DMS153 treated with DMSO at 0.1 percent for 48 hours (cell line): ENCODE measurements around the gene CEBPA.

Experiments used
- DNase-seq: peaks from one replicate; lab custom pipeline; 2025; ENCODE audit not compliant: unreplicated experiment; lab: John Stamatoyannopoulos, UW

Gene CEBPA

GRCh38 chr19:33289261-33289660, 13.1 kb downstream of the CEBPA start:
- DNase-seq = no peak

DNA sequence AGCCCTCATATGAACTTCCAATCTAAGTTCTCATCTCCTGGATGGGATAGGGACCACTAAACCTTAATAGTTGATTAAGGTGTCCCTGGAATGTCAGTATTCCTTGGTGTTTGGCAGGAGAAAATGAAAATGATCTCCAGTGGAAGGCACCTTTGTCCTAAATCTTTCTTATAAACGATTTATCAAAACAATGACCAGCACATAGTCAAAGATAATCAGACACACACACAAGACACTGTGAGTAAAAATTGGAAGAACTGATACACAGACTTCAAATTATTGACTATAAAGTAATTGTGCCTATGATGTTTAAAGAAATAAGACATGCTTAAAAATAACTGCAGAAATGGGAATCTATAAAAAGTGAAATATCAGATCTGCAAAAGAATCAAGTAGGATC, 13.7 kb downstream of the CEBPA start:
- DNase-seq = no peak

- no peak for DNase-seq
These were observed 14.4 kb downstream of the CEBPA start for GRCh38 chr19:33287927-33288326.

GRCh38 chr19:33287438-33287837, 14.9 kb downstream of the CEBPA start:
- DNase-seq = no peak

DNA sequence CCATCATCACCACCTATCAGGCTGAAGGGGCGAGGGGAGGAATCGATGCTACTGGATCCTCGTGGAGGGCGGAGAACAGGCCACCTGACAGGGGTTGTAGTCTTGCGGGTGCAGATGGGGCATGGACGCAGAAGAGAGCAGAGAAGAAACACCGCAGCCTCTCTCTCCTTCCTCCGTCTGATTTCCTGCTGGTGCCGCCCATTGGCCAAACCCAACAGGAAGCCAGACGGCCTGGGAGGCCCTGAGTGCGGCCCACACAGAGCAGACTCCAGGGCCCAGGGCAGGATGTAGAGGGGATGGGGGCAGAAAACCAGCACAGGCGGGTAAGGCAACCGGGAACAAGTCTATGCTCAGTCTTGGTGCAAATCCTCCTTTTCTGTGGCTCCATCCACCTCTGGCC, 15.4 kb downstream of the CEBPA start:
- DNase-seq = no peak

- DNase-seq = no peak
These were observed 16.9 kb downstream of the CEBPA start for GRCh38 chr19:33285441-33285927.

DNA sequence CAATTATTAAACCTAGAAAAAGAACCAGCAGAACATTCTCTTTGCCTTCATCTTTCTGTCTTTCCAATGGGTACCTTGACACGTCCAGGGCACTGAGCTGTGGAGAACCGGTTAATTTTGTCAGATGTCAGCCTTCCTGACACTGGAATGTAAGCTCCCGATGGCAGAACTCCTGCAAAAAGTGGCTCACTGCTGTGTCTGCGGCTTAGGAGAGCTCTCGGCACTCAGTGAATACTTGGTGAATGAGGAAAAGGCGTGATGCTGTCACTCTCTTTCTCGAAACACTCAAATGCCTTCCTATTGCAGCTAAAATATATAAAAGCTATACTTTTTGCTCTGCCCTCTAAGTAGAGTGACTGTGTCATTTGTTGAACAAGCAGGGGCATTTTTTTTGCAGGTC, 17.6 kb downstream of the CEBPA start:
- no peak for DNase-seq

DNA sequence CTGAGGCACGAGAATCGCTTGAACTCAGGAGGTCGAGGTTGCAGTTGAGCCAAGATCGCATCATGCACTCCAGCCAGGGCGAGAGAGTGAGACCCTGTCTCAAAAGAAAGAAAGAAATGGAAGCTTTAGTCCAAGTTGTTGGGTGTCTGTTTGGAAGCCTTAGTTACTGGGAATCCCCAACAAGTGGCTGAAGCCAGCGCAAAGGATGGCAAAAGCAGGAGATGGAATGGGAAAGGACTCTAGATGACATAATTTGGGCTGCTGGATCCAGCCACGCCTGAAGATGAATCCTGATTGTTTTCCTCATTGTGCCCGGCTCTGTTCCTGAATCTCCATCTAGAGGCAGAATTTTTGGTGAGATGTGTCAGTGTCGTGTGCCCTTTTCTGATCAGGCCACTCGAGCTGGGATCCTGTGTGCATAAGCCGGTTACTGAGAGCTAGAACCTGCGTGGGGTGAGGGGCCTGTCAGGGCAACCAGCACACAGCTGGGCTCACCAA, 18.1 kb downstream of the CEBPA start:
- no peak for DNase-seq

DNA sequence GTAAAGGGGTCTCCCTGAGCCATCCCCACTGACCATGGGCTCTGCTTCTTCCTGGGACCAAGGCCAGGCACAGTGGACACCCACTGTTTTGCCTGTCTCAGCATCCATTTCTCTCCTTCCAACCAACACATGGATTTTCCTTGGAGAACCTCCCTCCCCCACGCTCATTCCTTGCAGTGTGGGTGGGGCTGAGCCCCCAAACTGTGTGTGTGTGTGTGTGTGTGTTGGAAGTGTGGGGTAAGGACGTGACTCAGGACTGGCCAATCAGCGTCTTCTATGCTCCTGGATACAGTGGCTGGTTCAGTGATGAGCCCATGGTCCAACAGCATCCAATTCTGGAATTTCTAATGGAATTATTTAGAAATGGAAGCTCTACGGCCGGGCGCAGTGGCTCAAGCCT, 18.7 kb downstream of the CEBPA start:
- no peak for DNase-seq

GRCh38 chr19:33282036-33282671, 20.2 kb downstream of the CEBPA start:
- DNase-seq = no peak

- DNase-seq = no peak
These were observed 20.9 kb downstream of the CEBPA start for GRCh38 chr19:33281296-33281926.

- DNase-seq = no peak
These were observed 21.9 kb downstream of the CEBPA start for GRCh38 chr19:33280351-33280921.

GRCh38 chr19:33279430-33280350, 22.6 kb downstream of the CEBPA start:
- no peak for DNase-seq

DNA sequence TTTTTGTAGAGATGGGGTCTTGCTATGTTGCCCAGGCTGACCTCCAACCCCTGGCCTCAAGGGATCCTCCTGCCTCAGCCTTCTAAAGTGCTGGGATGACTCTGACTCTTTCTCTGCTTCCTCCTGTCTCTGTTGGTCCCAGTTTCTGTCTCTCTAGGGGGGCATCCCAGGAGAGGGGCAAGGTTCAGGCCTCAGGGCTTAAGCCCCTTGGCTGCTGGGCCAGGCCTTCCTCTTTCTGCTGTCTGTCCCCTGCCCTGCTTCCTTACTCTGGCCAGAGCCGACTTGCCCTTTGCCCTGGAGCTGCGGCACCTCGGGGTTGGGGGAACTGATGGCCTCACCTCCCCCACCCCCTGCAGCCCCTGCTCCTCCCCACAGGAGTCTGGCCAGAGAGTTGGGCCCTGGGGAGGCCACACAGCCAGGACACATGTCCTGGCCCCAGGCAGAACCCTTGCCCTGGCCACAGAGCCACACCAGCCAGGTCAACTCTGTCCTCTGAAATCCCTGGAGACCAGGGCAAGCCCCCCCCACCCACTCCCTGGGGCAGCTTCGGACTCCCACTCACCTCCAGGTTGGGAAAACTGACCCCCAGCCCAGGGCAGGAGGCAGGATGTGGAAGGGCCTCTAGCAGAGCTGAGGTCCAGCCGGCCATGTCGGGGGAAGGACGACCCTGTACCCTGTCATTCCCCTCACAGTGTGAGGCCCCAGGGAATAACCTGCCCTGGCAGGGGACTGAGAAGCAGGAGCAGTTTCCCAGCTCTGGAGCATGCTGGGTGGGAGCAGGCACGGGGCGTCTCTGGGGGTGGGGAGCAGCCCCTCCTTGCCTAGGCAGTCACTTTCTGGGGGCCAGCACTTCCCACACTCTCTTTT, 23.7 kb downstream of the CEBPA start:
- DNase-seq = no peak

- no peak for DNase-seq
These were observed 24.3 kb downstream of the CEBPA start for GRCh38 chr19:33278023-33278402.

DNA sequence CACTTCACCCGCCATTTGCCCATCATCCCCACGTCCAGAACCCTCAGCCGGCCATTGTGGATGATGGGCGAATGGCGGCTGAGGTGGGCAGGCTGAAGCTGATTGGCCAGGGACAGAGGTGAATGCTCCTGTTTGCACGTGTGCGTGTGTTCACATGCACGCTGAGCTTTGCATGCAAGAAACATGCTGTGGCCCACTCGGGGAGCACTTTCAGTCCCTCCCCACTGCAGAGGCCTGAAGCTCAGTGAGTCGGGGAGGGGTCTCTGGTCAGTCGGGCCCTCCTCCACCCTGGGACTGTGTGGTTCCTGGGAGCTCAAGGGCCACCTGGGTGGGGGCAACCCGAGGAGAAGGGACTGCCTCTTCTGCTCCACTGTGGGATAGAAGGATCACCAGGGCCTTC, 24.9 kb downstream of the CEBPA start:
- DNase-seq = no peak

DNA sequence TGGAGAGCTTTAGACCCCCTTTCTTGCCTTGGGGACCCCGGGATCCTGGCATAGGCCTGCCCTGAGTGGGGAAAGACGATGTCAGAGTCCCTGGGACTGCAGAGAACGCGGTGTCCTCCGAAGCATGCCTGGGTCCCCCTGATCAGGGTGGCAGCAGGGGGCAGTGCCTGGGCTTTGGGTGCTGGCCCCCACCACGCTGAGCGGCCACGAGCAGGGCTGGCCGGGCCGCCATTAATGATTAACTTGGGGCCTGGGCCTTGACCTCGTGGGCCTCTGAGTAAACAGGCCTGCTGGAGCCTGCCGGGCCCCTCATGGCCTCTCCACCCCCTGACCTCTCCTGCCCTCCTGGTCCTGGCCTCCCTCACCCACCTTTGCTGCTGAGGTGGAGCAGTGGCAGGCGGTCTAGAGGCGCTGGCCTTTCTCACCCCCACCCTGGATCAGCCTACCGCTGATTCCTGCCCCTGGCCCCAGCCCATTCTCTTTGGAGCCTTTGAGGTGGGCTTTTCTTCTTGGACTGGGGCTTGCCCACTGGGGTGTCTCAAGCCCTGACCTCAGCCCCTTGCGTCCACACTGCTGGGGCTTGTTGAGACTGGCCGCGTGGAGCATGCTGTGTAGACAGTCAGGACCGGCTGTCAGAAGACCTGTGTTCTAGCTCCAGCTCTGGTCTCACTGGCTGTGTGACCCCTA, 26.3 kb downstream of the CEBPA start:
- DNase-seq = no peak

DNA sequence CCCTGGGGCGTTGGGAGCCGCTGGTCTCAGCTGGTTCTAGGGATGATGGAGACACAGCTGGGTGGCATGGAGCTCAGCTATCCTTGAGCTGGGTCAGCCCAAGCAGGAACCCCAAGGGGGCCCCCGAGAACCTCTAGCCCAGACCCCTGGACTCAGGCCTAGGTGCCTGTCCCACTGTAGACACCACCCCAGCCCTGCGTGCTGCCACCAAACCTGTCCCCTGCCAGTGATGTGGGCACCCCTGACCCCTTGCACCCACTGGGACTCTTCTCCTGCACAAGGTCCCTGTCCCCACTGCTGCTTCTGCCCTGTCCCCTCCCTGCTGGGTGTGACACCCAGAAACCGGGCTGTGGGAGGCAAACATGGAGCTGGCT, 26.8 kb downstream of the CEBPA start:
- no peak for DNase-seq

DNA sequence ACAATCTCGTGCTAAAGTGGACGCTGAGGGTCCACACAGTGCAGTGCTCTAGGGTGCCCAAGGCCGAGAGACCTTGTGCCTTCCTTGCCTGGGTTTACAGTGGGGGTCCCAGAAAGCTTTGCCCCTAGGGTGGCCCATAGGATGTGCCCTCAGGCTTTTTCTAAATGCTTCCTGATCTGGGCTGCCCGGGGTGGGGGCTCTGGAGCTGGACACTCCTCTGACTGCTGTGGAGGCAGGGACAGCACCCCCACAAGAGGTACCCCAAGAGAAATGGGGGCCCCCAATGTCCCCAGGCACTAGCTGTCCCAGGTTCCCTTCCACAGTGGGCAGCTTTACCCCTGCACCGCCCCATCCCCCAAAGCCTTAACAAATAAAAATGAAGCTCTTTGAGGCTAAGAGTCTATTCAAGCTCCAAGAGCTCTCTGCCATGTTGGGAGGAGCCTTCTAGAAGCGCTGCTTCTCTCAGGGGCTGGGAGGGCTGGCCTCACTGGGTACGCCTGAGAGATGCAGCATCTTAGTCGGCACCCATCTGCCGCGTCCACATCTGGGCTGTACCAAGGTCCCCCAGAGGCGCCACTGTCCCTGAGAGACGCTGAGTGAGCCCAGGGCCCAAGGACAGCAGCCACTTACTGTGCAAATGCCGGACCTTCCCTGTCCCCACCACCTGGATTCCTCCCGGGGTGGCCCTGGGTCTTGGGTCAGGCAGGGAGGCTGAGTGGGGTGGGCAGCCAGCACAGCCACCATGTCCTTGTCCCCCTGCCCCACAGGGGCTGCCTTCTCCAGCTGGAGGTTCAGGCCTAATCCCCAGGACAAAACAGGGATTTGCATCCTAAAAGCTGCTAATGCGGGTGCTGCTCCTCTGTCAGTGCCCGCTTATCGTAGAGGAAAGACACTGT, 27.4 kb downstream of the CEBPA start:
- DNase-seq = no peak
